Measurements from ENCODE around the gene DHRS1.

The DHRS1 gene

GRCh38 chr14:24241829-24242443 lies 57.6 kb downstream of the DHRS1 start:
- DNase-seq: peak; percentile 97

Measured in HCEC 1CT (cell line).